HepG2 (cell line): ENCODE results near the gene EXOC3. TPM values are rescaled to one million over a fixed set of nuclear protein-coding genes. Genes with fewer than 3 reads are reported as not detected.

Experiments
- AHR ChIP-seq: IDR thresholded peaks from 2 replicates; pipeline ENCODE4 v1.6.1; 2018; ENCODE audit warnings: missing genetic modification reagents, missing compliant biosample characterization
- DZIP1 ChIP-seq: sonication (generic); formaldehyde crosslinking; IDR thresholded peaks from 2 replicates; pipeline ENCODE4 v1.5.0; 2020; ENCODE audit warnings: mild to moderate bottlenecking, missing genetic modification reagents
- GMEB2 ChIP-seq: IDR thresholded peaks from 2 replicates; pipeline ENCODE4 v1.6.1; 2016; ENCODE audit warnings: missing biosample characterization, missing genetic modification reagents, low read depth
- HIVEP1 ChIP-seq: sonication (generic); formaldehyde crosslinking; IDR thresholded peaks from 2 replicates; pipeline ENCODE4 v1.4.0; 2020; ENCODE audit warnings: mild to moderate bottlenecking, missing genetic modification reagents
- HOMEZ ChIP-seq: IDR thresholded peaks from 2 replicates; pipeline ENCODE4 v1.6.1; 2016; ENCODE audit warnings: low read depth
- MYC ChIP-seq: sonication (generic); formaldehyde crosslinking; IDR thresholded peaks from 2 replicates; pipeline ENCODE4 v1.9.0; 2021; ENCODE audit warnings: missing genetic modification reagents, borderline replicate concordance
- PHF20 ChIP-seq: sonication (generic); formaldehyde crosslinking; IDR thresholded peaks from 2 replicates; pipeline ENCODE4 v1.5.0; 2020; ENCODE audit warnings: mild to moderate bottlenecking, missing genetic modification reagents
- RXRA ChIP-seq: sonication (generic); formaldehyde crosslinking; IDR thresholded peaks from 2 replicates; pipeline ENCODE4 v1.5.1; 2020; ENCODE audit warnings: missing genetic modification reagents
- SMAD1 ChIP-seq: sonication (generic); formaldehyde crosslinking; IDR thresholded peaks from 2 replicates; pipeline ENCODE4 v1.4.0; 2020; ENCODE audit warnings: missing genetic modification reagents, low read depth, mild to moderate bottlenecking, borderline replicate concordance
- TFAP4 ChIP-seq: sonication (generic); IDR thresholded peaks from 2 replicates; pipeline ENCODE4 v1.6.1; 2016; ENCODE audit warnings: low read depth, borderline replicate concordance
- ZBTB2 ChIP-seq: sonication (generic); formaldehyde crosslinking; IDR thresholded peaks from 2 replicates; pipeline ENCODE4 v1.8.0; 2022; ENCODE audit warnings: low read depth, missing genetic modification reagents
- ZFX ChIP-seq: sonication (generic); formaldehyde crosslinking; IDR thresholded peaks from 2 replicates; pipeline ENCODE4 v1.4.0; 2020; ENCODE audit warnings: mild to moderate bottlenecking, low read depth, missing genetic modification reagents, moderate library complexity
- ZNF205 ChIP-seq: IDR thresholded peaks from 2 replicates; pipeline ENCODE4 v1.6.1; 2018; ENCODE audit warnings: missing biosample characterization, missing genetic modification reagents
- ZNF235 ChIP-seq: sonication (generic); formaldehyde crosslinking; IDR thresholded peaks from 2 replicates; pipeline ENCODE4 v1.8.1; 2023; ENCODE audit warnings: mild to moderate bottlenecking, missing genetic modification reagents, borderline replicate concordance
- ZNF354B ChIP-seq: sonication (generic); formaldehyde crosslinking; IDR thresholded peaks from 2 replicates; pipeline ENCODE4 v1.8.0; 2022; ENCODE audit warnings: mild to moderate bottlenecking, missing genetic modification reagents
- ZNF501 ChIP-seq: sonication (generic); formaldehyde crosslinking; IDR thresholded peaks from 2 replicates; pipeline ENCODE4 v1.5.1; 2020; ENCODE audit warnings: mild to moderate bottlenecking, moderate library complexity, missing genetic modification reagents
- ZNF710 ChIP-seq: sonication (generic); formaldehyde crosslinking; IDR thresholded peaks from 2 replicates; pipeline ENCODE4 v1.5.0; 2020; ENCODE audit warnings: mild to moderate bottlenecking, missing genetic modification reagents, borderline replicate concordance
- ZNF768 ChIP-seq: sonication (generic); formaldehyde crosslinking; IDR thresholded peaks from 2 replicates; pipeline ENCODE4 v1.4.0; 2020; ENCODE audit warnings: missing genetic modification reagents
- ZSCAN31 ChIP-seq: sonication (generic); formaldehyde crosslinking; IDR thresholded peaks from 2 replicates; pipeline ENCODE4 v1.5.0; 2020; ENCODE audit warnings: low read depth, mild to moderate bottlenecking, missing genetic modification reagents
- polyA plus RNA-seq, 8 experiments: library from polyadenylated mRNA; depleted of rRNA in 3 of 8; stranded (reverse) in 7 of 8; unstranded in 1 of 8; fragments of >200 nt; fragmentation: Illumina TruSeq in 4 of 8; extraction: Trizol in 4 of 8; gene quantifications; 2 replicates each; pipeline versions ENCODE4 v1.2.1 to v1.2.3, GENCODE V29; 2011 to 2016; ENCODE audit warnings: low read depth in 4 of 8, missing spikeins in 1 of 8, mixed read lengths in 1 of 8; ENCODE audit not compliant: insufficient read depth in 1 of 8
- total RNA-seq, 5 experiments: library from RNA; depleted of rRNA; stranded (reverse); fragments of >200 nt; fragmentation: Illumina TruSeq; extraction: Trizol; gene quantifications; 2 replicates each; pipeline ENCODE4 v1.2.3, GENCODE V29; 2016; ENCODE audit warnings: low read depth in 1 of 5

EXOC3 gene
- total and polyA plus RNA-seq, 2 of the 13 experiments (the other 11 are each of a cell fraction or from before 2014, with no cell fraction given) = 9.2 to 20.5 TPM

GRCh38 chr5:415928-416635 lies 26.9 kb upstream of the EXOC3 start (continued):
- TF ChIP-seq DZIP1 (CRISPR knock-in tag) (peak; percentile 22; the same call in 1 of the 2 replicates), ZSCAN31 (CRISPR knock-in tag) (no peak), SMAD1 (CRISPR knock-in tag) (no peak), ZBTB2 (CRISPR knock-in tag) (no peak), GMEB2 (CRISPR knock-in tag) (no peak), ZNF501 (CRISPR knock-in tag) (0 out of 2 replicates have a peak, but pooled peaks have one; percentile 19), ZNF205 (CRISPR knock-in tag) (no peak), PHF20 (CRISPR knock-in tag) (0 out of 2 replicates have a peak, but pooled peaks have one; percentile 39), ZNF768 (CRISPR knock-in tag) (peak; percentile 32; the same call in 1 of the 2 replicates), ZNF354B (no peak), HOMEZ (CRISPR knock-in tag) (no peak), AHR (CRISPR knock-in tag) (no peak), ZFX (CRISPR knock-in tag) (peak; percentile 46; the same call in 1 of the 2 replicates), HIVEP1 (CRISPR knock-in tag) (no peak), ZNF710 (CRISPR knock-in tag) (no peak), ZNF235 (CRISPR knock-in tag) (0 out of 2 replicates have a peak, but pooled peaks have one; percentile 4), RXRA (CRISPR knock-in tag) (0 out of 2 replicates have a peak, but pooled peaks have one; percentile 17), MYC (CRISPR knock-in tag) (no peak), TFAP4 (no peak)
